CD14-positive monocyte (primary cell): Measurements from ENCODE around the gene SHISAL1. TPM values are rescaled to one million over a fixed set of nuclear protein-coding genes. Genes with fewer than 3 reads are reported as not detected.

ENCODE experiments used
- DNase-seq, 3 donors: peaks; one replicate each; pipeline ENCODE4 v3.0.0-alpha.2; 2011 to 2022
- H2AFZ ChIP-seq: 2 replicates; pipeline ENCODE4 v1.6.0; 2012; ENCODE audit warnings: mild to moderate bottlenecking, low read depth, low read length, inconsistent platforms; ENCODE audit not compliant: insufficient read depth, poor library complexity, severe bottlenecking
- H3K27ac ChIP-seq, 2 donors: 1 replicate in 1 of 2; 2 replicates in 1 of 2; pipeline ENCODE4 v1.5.1; 2012 to 2013; ENCODE audit warnings: low read length in 2 of 2, control low read depth in 1 of 2, inconsistent platforms in 1 of 2, low read depth in 1 of 2, mild to moderate bottlenecking in 1 of 2
- H3K27me3 ChIP-seq, 2 donors: one replicate each; pipeline versions ENCODE4 v1.6.0 to v1.6.1; 2011 to 2013; ENCODE audit warnings: low read length in 2 of 2; ENCODE audit not compliant: control insufficient read depth in 2 of 2, insufficient read depth in 2 of 2
- H3K36me3 ChIP-seq, 2 donors: replicated peaks in 1 of 2; 1 replicate in 1 of 2; 2 replicates in 1 of 2; pipeline versions ENCODE4 v1.5.1 to v1.6.1; 2012 to 2013; ENCODE audit warnings: low read length in 2 of 2, control low read depth in 1 of 2, inconsistent platforms in 1 of 2, mild to moderate bottlenecking in 1 of 2; ENCODE audit not compliant: insufficient read depth in 2 of 2, control insufficient read depth in 1 of 2
- H3K4me1 ChIP-seq, 2 donors: 1 replicate in 1 of 2; 2 replicates in 1 of 2; pipeline versions ENCODE4 v1.5.1 to v1.6.1; 2012 to 2013; ENCODE audit warnings: low read length in 2 of 2, control low read depth in 1 of 2, inconsistent platforms in 1 of 2, mild to moderate bottlenecking in 1 of 2, moderate library complexity in 1 of 2; ENCODE audit not compliant: insufficient read depth in 2 of 2, control insufficient read depth in 1 of 2
- H3K4me2 ChIP-seq: replicated peaks from 2 replicates; pipeline ENCODE3; 2012; ENCODE audit warnings: low read length, moderate library complexity, mild to moderate bottlenecking; ENCODE audit not compliant: poor library complexity, severe bottlenecking; ENCODE audit errors: extremely low read depth
- H3K4me3 ChIP-seq, 3 experiments: fragments of 200-600 bp in 1 of 3; sonication (generic) in 1 of 3; replicated peaks in 1 of 3; 1 replicate in 2 of 3; 2 replicates in 1 of 3; pipeline ENCODE4 v1.5.1; 2011 to 2013; ENCODE audit warnings: low read length in 3 of 3, mild to moderate bottlenecking in 3 of 3, control low read depth in 2 of 3, low read depth in 2 of 3, inconsistent platforms in 1 of 3, moderate library complexity in 1 of 3
- H3K79me2 ChIP-seq: 2 replicates; pipeline ENCODE4 v1.6.0; 2012; ENCODE audit warnings: mild to moderate bottlenecking, control low read depth, inconsistent platforms, low read length, moderate library complexity; ENCODE audit not compliant: insufficient read depth
- H3K9ac ChIP-seq: 2 replicates; pipeline ENCODE4 v1.6.0; 2017; ENCODE audit warnings: low read length, mild to moderate bottlenecking; ENCODE audit not compliant: insufficient read depth, poor library complexity, severe bottlenecking
- H3K9me3 ChIP-seq, 2 donors: replicated peaks in 1 of 2; 1 replicate in 1 of 2; 2 replicates in 1 of 2; pipeline versions ENCODE4 v1.5.1 to v1.6.1; 2012 to 2013; ENCODE audit warnings: low read length in 2 of 2, control low read depth in 1 of 2; ENCODE audit not compliant: control insufficient read depth in 1 of 2, insufficient read depth in 1 of 2
- H4K20me1 ChIP-seq: 2 replicates; pipeline ENCODE4 v1.6.0; 2012; ENCODE audit warnings: mild to moderate bottlenecking, low read length, control low read depth, moderate library complexity; ENCODE audit not compliant: insufficient read depth
- H3K27ac Mint-ChIP-seq, 7 donors: one replicate each; pipeline ENCODE4 v1.8.0; 2020; ENCODE audit warnings: mild to moderate bottlenecking in 7 of 7, mixed read lengths in 7 of 7, moderate library complexity in 6 of 7, inconsistent platforms in 2 of 7
- H3K27me3 Mint-ChIP-seq, 3 donors: one replicate each; pipeline ENCODE4 v1.8.0; 2021 to 2022; ENCODE audit warnings: low read depth in 3 of 3, mild to moderate bottlenecking in 3 of 3, mixed read lengths in 3 of 3, moderate library complexity in 3 of 3, inconsistent platforms in 1 of 3
- H3K36me3 Mint-ChIP-seq, 2 donors: one replicate each; pipeline ENCODE4 v1.8.0; 2020; ENCODE audit warnings: mixed read lengths in 2 of 2, inconsistent platforms in 1 of 2, mild to moderate bottlenecking in 1 of 2
- H3K4me1 Mint-ChIP-seq: one replicate; pipeline ENCODE4 v1.8.0; 2020; ENCODE audit warnings: mild to moderate bottlenecking, mixed read lengths
- H3K4me3 Mint-ChIP-seq, 2 donors: one replicate each; pipeline ENCODE4 v1.8.0; 2020; ENCODE audit warnings: mild to moderate bottlenecking in 2 of 2, mixed read lengths in 2 of 2, moderate library complexity in 1 of 2
- H3K9me3 Mint-ChIP-seq, 7 donors: one replicate each; pipeline ENCODE4 v1.8.0; 2020 to 2022; ENCODE audit warnings: mixed read lengths in 7 of 7, mild to moderate bottlenecking in 6 of 7, moderate library complexity in 6 of 7, inconsistent platforms in 2 of 7
- CTCF ChIP-seq: fragments of 200-600 bp; IDR thresholded peaks from one replicate; pipeline ENCODE4 v1.8.0; 2022; ENCODE audit warnings: antibody characterized with exemption, mild to moderate bottlenecking
- WGBS: methylation state at CpG from one replicate; pipeline ENCODE4 v1.1.5; 2013; ENCODE audit warnings: missing lambda C conversion rate; ENCODE audit not compliant: insufficient coverage; 5-methylcytosine and 5-hydroxymethylcytosine counted together
- intact Hi-C, 2 donors: fragments of 100-400 bp; cut with micrococcal nuclease; formaldehyde crosslinking; loops; one replicate each; pipeline versions ENCODE4 v1.15.0 to v1.15.1; 2023
- polyA plus RNA-seq, 3 donors: library from polyadenylated mRNA; depleted of rRNA in 1 of 3; unstranded in 2 of 3; stranded (reverse) in 1 of 3; fragments of 300-500 nt in 2 of 3; fragments of >200 nt in 1 of 3; fragmentation: Illumina TruSeq in 2 of 3; gene quantifications; 1 replicate in 2 of 3; 2 replicates in 1 of 3; pipeline ENCODE4 v1.2.3, GENCODE V29; 2012 to 2021

Gene SHISAL1
- polyA plus RNA-seq, 3 donors, result not detected

GRCh38 chr22:44213489-44214043 is 99.2 kb downstream of the SHISAL1 start:
- peaks cover 2 to 9% of the 10 kb centered on the region in 2 donors for H3K36me3 Mint-ChIP-seq
- peaks cover 0 to 6% (median 0%) of the 10 kb centered on the region in 7 donors for H3K9me3 Mint-ChIP-seq
- peaks cover 0 to 9% of the 10 kb centered on the region in 2 donors for H3K36me3 ChIP-seq
- H2AFZ ChIP-seq, result no peak overlapping the region
- H4K20me1 ChIP-seq, result peaks cover 5% of the 10 kb centered on the region
- 81% methylated on average over 3 of the region's 3 CpGs for WGBS
- H3K4me1 ChIP-seq, result peaks cover 6 to 7% of the 10 kb centered on the region in 2 donors
- H3K9ac ChIP-seq, result no peak overlapping the region
- H3K9me3 ChIP-seq, result peaks cover 0 to 7% of the 10 kb centered on the region in 2 donors
- no peaks in the 10 kb centered on the region for H3K27me3 ChIP-seq
- H3K4me3 ChIP-seq, result no peak overlapping the region
- peaks cover 1 to 6% (median 2%) of the 10 kb centered on the region in 3 donors for H3K27me3 Mint-ChIP-seq
- H3K79me2 ChIP-seq, result no peaks in the 10 kb centered on the region
- no peak for DNase-seq
- intact Hi-C loops, result no loop called here
- no peak overlapping the region for H3K27ac ChIP-seq
- H3K4me3 Mint-ChIP-seq, result no peak overlapping the region
- peaks cover 18% of the 10 kb centered on the region for H3K4me1 Mint-ChIP-seq
- H3K4me2 ChIP-seq, result no peak overlapping the region
- H3K27ac Mint-ChIP-seq, result no peak overlapping the region
- TF ChIP-seq CTCF, result no peak

- intact Hi-C loops, result no loop called here
- peaks cover 2 to 9% of the 10 kb centered on the region in 2 donors for H3K36me3 Mint-ChIP-seq
These were observed 99.8 kb downstream of the SHISAL1 start for GRCh38 chr22:44212936-44213335.

More at GRCh38 chr22:44212936-44213335, 99.8 kb downstream of the SHISAL1 start:
- Histone ChIP-seq H3K9ac (no peak overlapping the region), H3K27ac (no peak overlapping the region), H2AFZ (no peak overlapping the region), H3K4me2 (no peak overlapping the region), H3K36me3 (peaks cover 0 to 9% of the 10 kb centered on the region in 2 donors), H3K9me3 (peaks cover 0 to 7% of the 10 kb centered on the region in 2 donors), H3K4me1 (peaks cover 6 to 8% of the 10 kb centered on the region in 2 donors), H4K20me1 (peaks cover 6% of the 10 kb centered on the region), H3K79me2 (no peaks in the 10 kb centered on the region), H3K27me3 (no peaks in the 10 kb centered on the region), H3K4me3 (no peak overlapping the region)
- Mint-ChIP-seq H3K27me3 (peaks cover 1 to 6% (median 2%) of the 10 kb centered on the region in 3 donors), H3K4me3 (no peak overlapping the region), H3K27ac (no peak overlapping the region), H3K9me3 (peaks cover 0 to 6% (median 0%) of the 10 kb centered on the region in 7 donors), H3K4me1 (peaks cover 24% of the 10 kb centered on the region)
- no CpG with 5 or more reads among the region's 1 CpG for WGBS
- TF ChIP-seq CTCF, result no peak
- no peak for DNase-seq
